ENCODE data around the gene TMEM222. TPM values are rescaled to one million over a fixed set of nuclear protein-coding genes. Genes with fewer than 3 reads are reported as not detected.

TMEM222 gene
- total and polyA plus RNA-seq, 10 of the 15 experiments (the other 5 are each of a cell fraction or from before 2014, with no cell fraction given), result 3.8 to 43.5 (median 35.4) TPM

DNA sequence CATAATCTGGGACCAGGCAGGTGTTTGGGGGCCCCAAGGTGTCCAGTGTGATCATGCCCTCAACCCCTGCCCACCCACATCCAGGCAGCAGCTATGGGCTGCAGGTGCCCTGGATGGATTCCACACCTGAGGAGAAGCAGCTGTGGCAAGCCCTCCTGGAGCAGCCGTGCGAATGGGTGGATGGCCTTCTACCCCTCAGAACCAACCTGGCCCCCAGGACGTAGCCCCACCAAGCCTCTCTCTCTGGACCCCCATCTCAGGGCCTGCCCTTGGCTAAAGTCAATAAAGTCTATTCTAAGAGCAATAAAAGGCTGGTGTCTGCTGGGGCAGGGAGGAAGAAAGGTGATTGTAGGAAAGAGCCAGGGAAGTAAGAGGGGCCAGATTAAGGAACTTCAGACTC is 31.7 kb downstream of the TMEM222 start (continued):
- no peak for TF ChIP-seq ZBTB11 (CRISPR knock-in tag; IDR thresholded peaks at IDR 0.05)
- TF ChIP-seq, protein P1, sequence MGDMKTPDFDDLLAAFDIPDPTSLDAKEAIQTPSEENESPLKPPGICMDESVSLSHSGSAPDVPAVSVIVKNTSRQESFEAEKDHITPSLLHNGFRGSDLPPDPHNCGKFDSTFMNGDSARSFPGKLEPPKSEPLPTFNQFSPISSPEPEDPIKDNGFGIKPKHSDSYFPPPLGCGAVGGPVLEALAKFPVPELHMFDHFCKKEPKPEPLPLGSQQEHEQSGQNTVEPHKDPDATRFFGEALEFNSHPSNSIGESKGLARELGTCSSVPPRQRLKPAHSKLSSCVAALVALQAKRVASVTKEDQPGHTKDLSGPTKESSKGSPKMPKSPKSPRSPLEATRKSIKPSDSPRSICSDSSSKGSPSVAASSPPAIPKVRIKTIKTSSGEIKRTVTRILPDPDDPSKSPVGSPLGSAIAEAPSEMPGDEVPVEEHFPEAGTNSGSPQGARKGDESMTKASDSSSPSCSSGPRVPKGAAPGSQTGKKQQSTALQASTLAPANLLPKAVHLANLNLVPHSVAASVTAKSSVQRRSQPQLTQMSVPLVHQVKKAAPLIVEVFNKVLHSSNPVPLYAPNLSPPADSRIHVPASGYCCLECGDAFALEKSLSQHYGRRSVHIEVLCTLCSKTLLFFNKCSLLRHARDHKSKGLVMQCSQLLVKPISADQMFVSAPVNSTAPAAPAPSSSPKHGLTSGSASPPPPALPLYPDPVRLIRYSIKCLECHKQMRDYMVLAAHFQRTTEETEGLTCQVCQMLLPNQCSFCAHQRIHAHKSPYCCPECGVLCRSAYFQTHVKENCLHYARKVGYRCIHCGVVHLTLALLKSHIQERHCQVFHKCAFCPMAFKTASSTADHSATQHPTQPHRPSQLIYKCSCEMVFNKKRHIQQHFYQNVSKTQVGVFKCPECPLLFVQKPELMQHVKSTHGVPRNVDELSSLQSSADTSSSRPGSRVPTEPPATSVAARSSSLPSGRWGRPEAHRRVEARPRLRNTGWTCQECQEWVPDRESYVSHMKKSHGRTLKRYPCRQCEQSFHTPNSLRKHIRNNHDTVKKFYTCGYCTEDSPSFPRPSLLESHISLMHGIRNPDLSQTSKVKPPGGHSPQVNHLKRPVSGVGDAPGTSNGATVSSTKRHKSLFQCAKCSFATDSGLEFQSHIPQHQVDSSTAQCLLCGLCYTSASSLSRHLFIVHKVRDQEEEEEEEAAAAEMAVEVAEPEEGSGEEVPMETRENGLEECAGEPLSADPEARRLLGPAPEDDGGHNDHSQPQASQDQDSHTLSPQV (IDR thresholded peaks at IDR 0.05), result no peak
- TF ChIP-seq, protein P2, sequence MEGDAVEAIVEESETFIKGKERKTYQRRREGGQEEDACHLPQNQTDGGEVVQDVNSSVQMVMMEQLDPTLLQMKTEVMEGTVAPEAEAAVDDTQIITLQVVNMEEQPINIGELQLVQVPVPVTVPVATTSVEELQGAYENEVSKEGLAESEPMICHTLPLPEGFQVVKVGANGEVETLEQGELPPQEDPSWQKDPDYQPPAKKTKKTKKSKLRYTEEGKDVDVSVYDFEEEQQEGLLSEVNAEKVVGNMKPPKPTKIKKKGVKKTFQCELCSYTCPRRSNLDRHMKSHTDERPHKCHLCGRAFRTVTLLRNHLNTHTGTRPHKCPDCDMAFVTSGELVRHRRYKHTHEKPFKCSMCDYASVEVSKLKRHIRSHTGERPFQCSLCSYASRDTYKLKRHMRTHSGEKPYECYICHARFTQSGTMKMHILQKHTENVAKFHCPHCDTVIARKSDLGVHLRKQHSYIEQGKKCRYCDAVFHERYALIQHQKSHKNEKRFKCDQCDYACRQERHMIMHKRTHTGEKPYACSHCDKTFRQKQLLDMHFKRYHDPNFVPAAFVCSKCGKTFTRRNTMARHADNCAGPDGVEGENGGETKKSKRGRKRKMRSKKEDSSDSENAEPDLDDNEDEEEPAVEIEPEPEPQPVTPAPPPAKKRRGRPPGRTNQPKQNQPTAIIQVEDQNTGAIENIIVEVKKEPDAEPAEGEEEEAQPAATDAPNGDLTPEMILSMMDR (IDR thresholded peaks at IDR 0.05 in 2 of 3, conservative IDR thresholded peaks at IDR 0.05 in 1 of 3; ENCODE audit: control insufficient read depth in 2 of 3, extremely low read depth in 1 of 3, insufficient read depth in 1 of 3, low read depth in 3 of 3, low read length in 3 of 3), result no peak
- TF ChIP-seq ZBED1 (IDR thresholded peaks at IDR 0.05; ENCODE audit: borderline replicate concordance), result no peak
- TF ChIP-seq IKZF2 (IDR thresholded peaks at IDR 0.05), result no peak
- no peak for TF ChIP-seq BHLHE40 (IDR thresholded peaks at IDR 0.05; ENCODE audit: borderline replicate concordance in 1 of 2, low read depth in 2 of 2, low read length in 1 of 2)
- no peak for TF ChIP-seq CHD4 (IDR thresholded peaks at IDR 0.05)
- TF ChIP-seq PRDM15 (CRISPR knock-in tag; IDR thresholded peaks at IDR 0.05), result no peak

Measured in GM12878 (cell line).